Right ventricle myocardium inferior (tissue), 1 donor: ENCODE measurements around the gene XRCC1. TPM values are rescaled to one million over a fixed set of nuclear protein-coding genes. Genes with fewer than 3 reads are reported as not detected.
A peak's percentile ranks its signal among the peaks of the same experiment; 100 is the strongest.
"Not testable (repeated sequence)": the region's sequence is repeated elsewhere in the genome, so short reads cannot be mapped to it uniquely, and the experiment has no call there.

ENCODE experiments used
- ATAC-seq: fragments of 200-7000 bp; cut with Tn5 transposase; one replicate; pipeline ENCODE4 v1.9.1; 2020; ENCODE audit warnings: mild to moderate bottlenecking, moderate library complexity
- DNase-seq: peaks from one replicate; pipeline ENCODE4 v3.0.0; 2021; ENCODE audit errors: missing footprints
- intact Hi-C: fragments of 100-400 bp; cut with DNase I; formaldehyde crosslinking; loops from one replicate; pipeline ENCODE4 v1.11.0; 2022
- total RNA-seq: library from RNA; stranded (reverse); fragmentation: NEBNext Ultra II Directional; extraction: Animal tissue kit (Norgen Biotek cat#: 25700); gene quantifications from one replicate; pipeline ENCODE4 v1.2.1, GENCODE V29; 2021
- donor health status: DM: no; HTN: yes; CAD: no; lungs with severe emphysema.

XRCC1 gene
- total RNA-seq, 1 donor from 2014 or later: 12.2 TPM

GRCh38 chr19:43587029-43587428 lies 11.7 kb upstream of the XRCC1 start:
- ATAC-seq, intact Hi-C loops: not testable (repeated sequence)
- peak; percentile 28 for DNase-seq

DNA sequence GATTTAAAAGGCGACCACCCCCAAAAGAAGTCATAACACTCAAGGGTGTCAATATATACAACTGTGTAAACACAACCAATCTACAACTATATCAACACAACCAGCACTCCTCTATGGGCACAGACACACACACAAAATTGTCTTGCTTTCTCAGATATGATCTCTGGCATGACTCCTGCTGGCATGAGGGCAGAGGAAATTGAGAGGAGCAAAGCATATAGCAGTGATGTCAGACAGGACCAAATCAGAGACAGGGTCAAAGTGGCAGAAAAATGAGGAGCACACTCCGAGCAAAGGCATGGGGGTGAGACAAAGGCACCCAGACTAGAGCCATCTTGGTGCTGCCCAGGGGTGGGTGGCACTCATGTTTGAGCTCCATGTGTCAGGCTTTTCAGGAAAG lies 11.0 kb upstream of the XRCC1 start:
- ATAC-seq (no peak), DNase-seq (no peak)
- intact Hi-C loops: no loop called here

GRCh38 chr19:43584484-43584883 lies 9.2 kb upstream of the XRCC1 start:
- intact Hi-C loops: no loop called here
- DNase-seq (no peak), ATAC-seq (no peak)

GRCh38 chr19:43582495-43582894 lies 7.2 kb upstream of the XRCC1 start:
- DNase-seq (no peak), ATAC-seq (no peak)
- intact Hi-C loops: no loop called here

GRCh38 chr19:43581467-43581866 lies 6.1 kb upstream of the XRCC1 start:
- intact Hi-C loops: no loop called here
- DNase-seq: no peak
- ATAC-seq: no peak

- no peak for ATAC-seq
- intact Hi-C loops: no loop called here
- DNase-seq: no peak
Observed at GRCh38 chr19:43578787-43579186, 3.5 kb upstream of the XRCC1 start.

DNA sequence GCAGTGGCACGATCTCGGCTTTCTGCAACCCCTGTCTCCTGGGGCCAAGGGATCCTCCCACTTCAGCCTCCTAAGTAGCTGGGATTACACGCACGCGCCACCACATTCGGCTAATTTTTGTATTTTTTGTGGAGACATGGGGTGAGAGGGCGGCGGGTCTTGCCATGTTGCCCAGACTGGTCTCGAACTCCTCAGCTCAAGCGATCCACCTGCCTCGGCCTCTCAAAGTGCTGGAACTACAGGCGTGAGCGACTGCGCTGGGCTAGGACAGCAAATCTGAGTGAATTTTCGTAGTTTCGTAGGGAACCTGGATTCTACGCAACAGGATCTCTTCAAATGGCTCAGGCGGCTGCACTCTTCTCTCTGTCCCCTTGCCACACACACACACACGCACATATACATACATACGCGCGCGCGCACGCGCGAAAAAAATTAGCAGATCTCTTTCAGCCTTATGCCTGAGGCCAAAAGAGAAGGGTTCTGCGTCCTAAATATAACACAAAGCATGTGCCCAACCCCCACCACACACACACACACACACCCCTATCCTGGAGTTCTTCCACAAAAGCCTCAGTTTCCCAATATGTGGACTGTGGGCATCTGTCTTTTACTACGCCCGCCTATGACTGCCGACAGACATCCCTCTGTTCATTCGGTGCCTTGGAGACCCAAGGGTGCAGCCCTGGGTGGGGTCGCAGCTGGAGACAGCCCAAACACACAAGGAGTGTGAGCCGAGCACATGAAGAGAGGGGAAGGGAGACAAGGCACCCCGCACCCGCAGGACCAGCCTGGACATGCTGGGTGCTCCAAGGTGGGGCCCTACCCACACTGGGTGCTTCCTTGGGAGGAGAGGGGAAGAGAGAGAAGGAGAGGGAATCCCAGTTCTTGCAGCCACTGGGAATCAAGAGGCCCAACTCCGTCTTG lies 890 bp upstream of the XRCC1 start:
- intact Hi-C loops: loop anchor here (1.0 kb wide), 1 partner anchor 20 kb away; the partner anchor contains the start of genes IRGQ and ZNF576
- DNase-seq: peak; percentile 59
- no peak for ATAC-seq

DNA sequence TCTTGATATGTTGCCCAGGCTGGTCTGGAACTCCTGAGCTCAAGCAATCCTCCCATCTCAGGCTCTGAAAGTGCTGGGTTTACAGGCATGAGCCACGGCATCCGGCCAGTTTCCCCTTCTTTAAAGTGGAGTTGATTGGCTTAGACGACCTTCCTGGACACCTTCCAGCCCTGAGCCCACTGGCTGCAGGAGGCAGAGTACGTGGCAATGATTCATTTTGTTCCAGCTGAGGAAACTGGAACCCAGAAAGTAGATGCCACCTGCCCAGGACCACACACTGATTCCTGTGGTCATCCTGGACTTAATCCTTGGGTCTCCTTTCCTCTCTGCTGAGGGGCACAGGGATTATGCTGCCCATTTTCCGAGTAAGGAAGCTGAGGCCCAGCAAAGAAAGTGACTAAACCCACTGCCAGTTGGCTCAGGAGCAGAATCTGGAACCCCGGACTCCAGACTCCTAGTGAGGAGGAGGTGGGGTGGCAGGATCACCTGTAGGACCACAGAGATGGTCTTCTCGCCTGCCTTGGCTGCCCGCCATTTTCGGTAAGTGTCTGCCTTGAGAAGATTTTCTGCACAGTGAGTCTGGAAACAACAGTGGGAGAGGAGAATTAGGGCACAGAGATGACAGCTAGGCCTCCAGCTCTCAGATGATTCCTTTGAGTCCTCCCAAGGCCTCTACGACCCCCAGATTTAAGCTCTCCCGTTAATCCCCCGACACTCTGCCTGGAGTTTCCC lies 737 bp downstream of the XRCC1 start:
- intact Hi-C loops: loop anchor here (1.0 kb wide), 1 partner anchor 22 kb away; the partner anchor contains the start of genes IRGQ and ZNF576
- no peak for ATAC-seq
- DNase-seq: no peak

GRCh38 chr19:43572171-43572588 lies 3.1 kb downstream of the XRCC1 start:
- intact Hi-C loops: no loop called here
- DNase-seq: no peak
- no peak for ATAC-seq

DNA sequence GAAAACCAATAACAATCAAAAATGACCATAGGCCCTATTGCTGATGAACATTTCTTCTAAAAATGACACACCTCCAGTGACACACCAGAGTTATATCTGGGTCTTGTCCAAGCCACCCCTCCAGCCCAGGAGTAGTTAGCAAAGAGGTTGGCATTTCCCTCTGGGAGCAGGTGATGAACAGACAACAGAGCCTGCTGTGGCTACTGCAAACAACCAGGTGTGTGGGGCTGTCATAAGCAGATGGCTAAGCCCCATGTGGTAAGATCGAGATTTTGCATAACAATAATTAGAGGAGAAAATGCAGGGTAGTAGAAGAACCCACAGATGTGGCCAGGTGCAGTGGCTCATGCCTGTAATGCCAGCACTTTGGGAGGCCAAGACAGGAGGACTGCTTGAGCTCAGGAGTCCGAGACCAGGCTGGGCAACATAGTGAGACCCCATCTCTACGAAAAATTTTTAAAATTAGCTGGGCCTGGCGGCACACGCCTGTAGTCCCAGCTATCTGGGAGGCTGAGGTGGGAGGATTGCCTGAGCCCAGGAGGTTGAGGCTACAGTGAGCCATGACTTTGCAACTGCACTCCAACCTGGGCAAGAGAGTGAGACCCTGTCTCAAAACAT lies 5.0 kb downstream of the XRCC1 start:
- no peak for ATAC-seq
- no peak for DNase-seq
- intact Hi-C loops: no loop called here

DNA sequence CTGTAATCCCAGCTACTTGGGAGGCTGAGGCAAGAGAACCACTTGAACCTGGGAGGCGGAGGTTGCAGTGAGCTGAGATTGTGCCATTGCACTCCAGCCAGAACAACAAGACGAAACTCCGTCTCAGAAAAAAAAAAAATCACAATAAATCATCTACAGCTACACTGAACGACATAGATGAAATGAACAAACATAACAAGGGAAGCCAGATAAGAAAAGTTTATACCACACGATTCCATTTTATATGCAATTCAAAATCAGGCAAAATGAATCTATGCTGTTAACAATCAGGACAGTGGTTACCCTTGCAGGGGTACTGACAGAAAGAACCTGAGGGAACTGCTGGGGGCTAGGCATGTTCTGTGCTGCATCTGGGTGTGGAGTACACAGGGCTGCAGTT lies 5.7 kb downstream of the XRCC1 start:
- DNase-seq (no peak), ATAC-seq (no peak)
- intact Hi-C loops: no loop called here

DNA sequence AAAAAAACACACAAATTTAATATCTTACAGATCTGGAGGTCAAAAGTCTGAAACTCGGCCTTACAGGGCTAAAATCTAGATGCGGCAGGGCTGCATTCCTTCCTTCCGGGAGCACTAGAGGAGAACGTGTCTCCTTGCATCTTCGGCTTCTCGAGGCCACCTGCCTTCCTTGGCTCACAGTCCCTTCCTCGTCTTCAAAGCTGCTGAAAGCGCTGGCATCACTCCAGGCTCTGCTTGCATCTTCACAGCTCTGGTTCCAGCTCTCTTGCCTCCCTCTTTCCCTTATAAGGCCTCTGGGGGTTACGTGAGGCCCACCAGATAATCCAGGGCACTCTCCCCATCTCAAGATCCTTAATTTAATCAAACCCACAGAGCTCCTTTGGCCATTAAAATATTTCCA lies 10.5 kb downstream of the XRCC1 start:
- intact Hi-C loops: no loop called here
- no peak for DNase-seq
- no peak for ATAC-seq

GRCh38 chr19:43563816-43564457 lies 11.4 kb downstream of the XRCC1 start:
- intact Hi-C loops: no loop called here
- no peak for ATAC-seq
- DNase-seq: no peak

DNA sequence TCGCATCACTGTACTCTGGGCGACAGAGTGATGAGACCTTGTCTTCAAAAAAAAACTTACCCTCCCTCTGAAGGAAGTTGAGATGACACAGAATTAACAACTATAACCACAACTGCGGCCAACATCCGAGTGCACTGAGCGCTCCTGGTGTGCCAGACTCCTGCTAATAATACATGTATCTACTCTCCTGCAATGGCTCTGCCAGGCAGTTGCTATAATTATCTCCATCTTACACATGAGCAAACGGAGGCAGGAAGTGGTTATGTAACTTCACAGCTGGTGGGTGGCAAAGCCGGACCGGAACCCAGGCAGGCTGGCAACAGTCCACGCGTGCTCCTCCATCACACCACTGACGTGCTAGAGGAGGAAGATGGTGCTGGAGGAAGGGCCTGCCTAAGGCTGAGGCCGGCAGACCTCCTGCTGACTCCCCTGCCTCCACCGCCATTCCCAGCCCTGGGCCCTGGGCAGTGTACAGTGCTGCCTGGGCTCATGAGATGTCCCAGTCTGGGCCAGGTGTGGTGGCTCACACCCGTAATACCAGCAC lies 12.6 kb downstream of the XRCC1 start:
- ATAC-seq: peak; percentile 94
- intact Hi-C loops: no loop called here
- DNase-seq: peak; percentile 92

GRCh38 chr19:43562226-43562697 lies 13.1 kb downstream of the XRCC1 start:
- ATAC-seq (no peak), DNase-seq (no peak)
- intact Hi-C loops: no loop called here

- intact Hi-C loops: no loop called here
- DNase-seq (no peak), ATAC-seq (no peak)
Observed at GRCh38 chr19:43561139-43561970, 14.0 kb downstream of the XRCC1 start.

DNA sequence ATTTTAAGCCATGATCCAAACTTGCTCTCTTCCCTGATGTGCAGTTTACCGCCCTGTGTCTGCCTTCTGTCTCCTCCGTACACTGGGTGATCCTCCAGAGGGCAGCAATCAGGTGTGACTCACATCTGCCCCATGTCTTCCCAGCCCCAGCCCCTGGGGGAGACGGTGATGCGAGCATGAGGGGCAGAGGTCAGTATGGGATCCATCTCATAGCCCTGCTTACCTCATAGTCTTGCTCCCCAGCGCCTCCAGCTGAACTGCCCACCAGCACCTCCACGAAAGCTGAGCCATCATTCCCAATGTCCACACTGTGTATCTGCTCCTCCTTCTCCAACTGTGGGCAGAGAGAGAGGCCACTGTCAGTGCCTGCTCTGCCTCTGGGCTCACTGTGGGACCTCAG lies 14.6 kb downstream of the XRCC1 start:
- DNase-seq (no peak), ATAC-seq (no peak)
- intact Hi-C loops: no loop called here
